Ovary (tissue), 3 donors: Measurements from ENCODE around the gene CDC14A.

Experiments used
- CTCF ChIP-seq, 3 donors: fragments of 450-650 bp in 2 of 3; fragments of 200-600 bp in 1 of 3; IDR thresholded peaks; one replicate each; pipeline versions ENCODE4 v1.5.1 to v1.8.0; 2016 to 2022; ENCODE audit warnings: antibody characterized with exemption in 3 of 3, mild to moderate bottlenecking in 1 of 3
- EP300 ChIP-seq: sonication (generic); formaldehyde crosslinking; IDR thresholded peaks from one replicate; pipeline ENCODE4 v1.6.1; 2017; ENCODE audit warnings: antibody characterized with exemption
- POLR2A ChIP-seq: fragments of 450-650 bp; IDR thresholded peaks from one replicate; pipeline ENCODE4 v1.6.1; 2017; ENCODE audit warnings: antibody characterized with exemption, mild to moderate bottlenecking, moderate library complexity
- donor health status: DM: no; HTN: no; CAD: no.

- no peak for TF ChIP-seq CTCF (IDR thresholded peaks at IDR 0.05)
- no peak for TF ChIP-seq EP300
- TF ChIP-seq POLR2A, result no peak
Observed at GRCh38 chr1:100363831-100364230, 11.5 kb downstream of the CDC14A start.
